DOHH2 (cell line): Measurements from ENCODE around the gene DNPEP.

Experiments used
- EZH2phosphoT487 ChIP-seq: fragments of 200-600 bp; sonication (generic); IDR thresholded peaks from 2 replicates; pipeline ENCODE4 v1.6.1; 2017; ENCODE audit warnings: borderline replicate concordance, mild to moderate bottlenecking, antibody characterized with exemption, low read length, moderate library complexity, mixed read lengths
- TF ChIP-seq, protein P1 (sequence below): fragments of 200-600 bp; sonication (generic); IDR thresholded peaks from one replicate; pipeline ENCODE4 v1.5.1; 2014; ENCODE audit warnings: antibody characterized with exemption, mild to moderate bottlenecking, low read depth, low read length; ENCODE audit not compliant: poor library complexity, severe bottlenecking

DNA sequence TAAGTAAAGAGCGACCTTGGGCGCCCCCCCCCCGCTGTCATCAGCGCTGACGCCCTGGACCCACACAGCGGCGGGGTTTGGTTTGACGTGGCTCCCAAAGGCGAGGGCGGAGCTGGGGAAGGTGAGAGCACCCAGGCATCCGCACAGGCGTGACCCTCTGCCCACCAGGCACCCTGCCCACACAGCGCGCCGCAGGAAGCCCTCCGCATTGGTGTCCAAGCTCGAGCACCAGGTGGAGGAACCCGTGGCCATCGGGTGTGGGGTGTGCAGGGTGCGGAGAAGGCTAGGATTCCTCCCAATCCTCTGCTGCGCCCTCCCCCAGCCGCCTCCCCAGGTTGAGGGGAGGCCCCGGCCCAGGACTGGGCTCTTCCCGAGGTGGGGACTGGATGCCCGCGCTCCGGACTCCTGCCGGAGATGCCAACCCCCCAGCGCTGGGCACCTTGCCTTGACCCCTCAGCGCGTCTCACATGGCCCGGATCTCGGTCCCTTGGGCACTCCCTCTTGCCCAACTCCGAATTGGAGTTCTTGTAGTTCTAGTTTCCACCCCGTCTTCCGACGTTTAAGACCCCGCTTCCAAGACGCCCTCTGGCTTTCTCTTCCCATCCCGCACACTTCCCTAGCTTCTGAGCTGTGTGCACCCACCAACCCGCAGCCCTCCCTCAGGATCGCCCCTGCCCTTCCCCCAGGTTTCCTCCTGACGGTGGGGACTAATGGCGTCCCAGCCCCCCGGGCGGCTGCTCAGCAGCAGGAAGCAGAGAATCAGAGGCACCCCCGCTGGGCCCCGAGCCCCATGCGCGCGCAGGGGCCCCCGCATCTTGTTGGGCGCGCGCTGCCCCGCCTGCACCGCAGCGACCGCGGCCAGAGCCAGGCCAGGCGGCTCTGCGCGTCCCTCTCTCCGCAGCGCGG, 29.3 kb downstream of the DNPEP start:
- TF ChIP-seq, protein P1, sequence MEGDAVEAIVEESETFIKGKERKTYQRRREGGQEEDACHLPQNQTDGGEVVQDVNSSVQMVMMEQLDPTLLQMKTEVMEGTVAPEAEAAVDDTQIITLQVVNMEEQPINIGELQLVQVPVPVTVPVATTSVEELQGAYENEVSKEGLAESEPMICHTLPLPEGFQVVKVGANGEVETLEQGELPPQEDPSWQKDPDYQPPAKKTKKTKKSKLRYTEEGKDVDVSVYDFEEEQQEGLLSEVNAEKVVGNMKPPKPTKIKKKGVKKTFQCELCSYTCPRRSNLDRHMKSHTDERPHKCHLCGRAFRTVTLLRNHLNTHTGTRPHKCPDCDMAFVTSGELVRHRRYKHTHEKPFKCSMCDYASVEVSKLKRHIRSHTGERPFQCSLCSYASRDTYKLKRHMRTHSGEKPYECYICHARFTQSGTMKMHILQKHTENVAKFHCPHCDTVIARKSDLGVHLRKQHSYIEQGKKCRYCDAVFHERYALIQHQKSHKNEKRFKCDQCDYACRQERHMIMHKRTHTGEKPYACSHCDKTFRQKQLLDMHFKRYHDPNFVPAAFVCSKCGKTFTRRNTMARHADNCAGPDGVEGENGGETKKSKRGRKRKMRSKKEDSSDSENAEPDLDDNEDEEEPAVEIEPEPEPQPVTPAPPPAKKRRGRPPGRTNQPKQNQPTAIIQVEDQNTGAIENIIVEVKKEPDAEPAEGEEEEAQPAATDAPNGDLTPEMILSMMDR: no peak
- no peak for TF ChIP-seq EZH2phosphoT487
